SK-N-SH treated with all-trans-retinoic acid at 6 μM for 48 hours (cell line): ENCODE results near the gene GPR62.

Source experiments
- ARNTL ChIP-seq: fragments of 450-650 bp; formaldehyde crosslinking; IDR thresholded peaks from 2 replicates; pipeline ENCODE4 v1.5.0; 2020; ENCODE audit warnings: low read depth, mild to moderate bottlenecking, moderate library complexity, borderline replicate concordance
- TCF4 ChIP-seq: fragments of 250-450 bp; sonication (Bioruptor Pico); IDR thresholded peaks from 2 replicates; pipeline ENCODE4 v1.8.0; 2021; ENCODE audit warnings: mild to moderate bottlenecking, moderate library complexity, borderline replicate concordance
- ZFP3 ChIP-seq: fragments of 250-450 bp; sonication (Bioruptor Pico); IDR thresholded peaks from 2 replicates; pipeline ENCODE4 v1.5.0; 2020; ENCODE audit warnings: mild to moderate bottlenecking, moderate library complexity
- TF ChIP-seq, protein P1 (sequence below): fragments of 250-450 bp; sonication (Bioruptor Pico); IDR thresholded peaks from 2 replicates; pipeline ENCODE4 v1.8.0; 2020; ENCODE audit warnings: mild to moderate bottlenecking, moderate library complexity, borderline replicate concordance

DNA sequence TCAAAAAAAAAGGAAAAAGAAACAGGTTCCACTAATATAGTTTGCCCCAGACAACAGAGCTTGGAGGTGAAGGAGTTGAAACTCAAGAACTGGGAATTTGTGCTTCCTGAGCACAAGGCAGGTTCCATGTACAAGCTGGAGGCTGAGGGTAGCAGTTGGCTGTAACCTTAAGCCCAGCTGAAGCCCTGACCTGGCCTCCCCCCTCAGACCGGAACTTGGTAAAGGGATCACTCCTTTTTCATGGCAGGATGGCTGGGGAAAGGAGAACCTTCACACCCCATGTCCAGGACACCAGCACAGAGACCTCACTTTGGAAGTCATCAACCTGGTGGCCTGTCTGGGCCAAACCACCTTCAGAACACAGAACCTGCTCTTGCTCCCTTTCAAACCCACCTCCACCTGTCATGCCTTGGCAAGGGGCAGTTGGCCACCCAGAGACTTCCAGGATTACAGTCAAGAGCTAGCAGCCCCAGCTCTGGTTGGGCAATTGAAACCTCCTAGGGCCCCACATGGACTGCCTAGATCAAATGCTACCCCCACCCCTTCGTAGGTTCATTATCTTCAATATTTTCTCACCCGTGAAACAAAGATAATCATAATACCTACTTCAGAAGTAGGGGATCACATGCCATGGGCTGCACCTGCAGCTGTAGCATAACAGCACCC is 37.0 kb downstream of the GPR62 start:
- TF ChIP-seq, protein P1, sequence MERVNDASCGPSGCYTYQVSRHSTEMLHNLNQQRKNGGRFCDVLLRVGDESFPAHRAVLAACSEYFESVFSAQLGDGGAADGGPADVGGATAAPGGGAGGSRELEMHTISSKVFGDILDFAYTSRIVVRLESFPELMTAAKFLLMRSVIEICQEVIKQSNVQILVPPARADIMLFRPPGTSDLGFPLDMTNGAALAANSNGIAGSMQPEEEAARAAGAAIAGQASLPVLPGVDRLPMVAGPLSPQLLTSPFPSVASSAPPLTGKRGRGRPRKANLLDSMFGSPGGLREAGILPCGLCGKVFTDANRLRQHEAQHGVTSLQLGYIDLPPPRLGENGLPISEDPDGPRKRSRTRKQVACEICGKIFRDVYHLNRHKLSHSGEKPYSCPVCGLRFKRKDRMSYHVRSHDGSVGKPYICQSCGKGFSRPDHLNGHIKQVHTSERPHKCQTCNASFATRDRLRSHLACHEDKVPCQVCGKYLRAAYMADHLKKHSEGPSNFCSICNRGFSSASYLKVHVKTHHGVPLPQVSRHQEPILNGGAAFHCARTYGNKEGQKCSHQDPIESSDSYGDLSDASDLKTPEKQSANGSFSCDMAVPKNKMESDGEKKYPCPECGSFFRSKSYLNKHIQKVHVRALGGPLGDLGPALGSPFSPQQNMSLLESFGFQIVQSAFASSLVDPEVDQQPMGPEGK (CRISPR knock-in tag), result peak; percentile 12; the same call in 1 of the 2 replicates
- no peak for TF ChIP-seq ZFP3 (CRISPR knock-in tag)
- TF ChIP-seq TCF4 (CRISPR knock-in tag), result no peak
- no peak for TF ChIP-seq ARNTL
